Panc1 (cell line): ENCODE measurements around the gene TMEM254. TPM values are rescaled to one million over a fixed set of nuclear protein-coding genes. Genes with fewer than 3 reads are reported as not detected.

Experiments
- total RNA-seq: library from RNA; stranded (reverse); gene quantifications from one replicate; pipeline ENCODE4 v1.2.1, GENCODE V29; 2021; ENCODE audit not compliant: unreplicated experiment

Gene TMEM254
- total RNA-seq, 1 experiment from 2014 or later: 28.8 TPM

Other genes starting within 250 kb of the TMEM254 start
- 0.36 TPM for gene SFTPD, start 129.6 kb upstream of the TMEM254 start, total RNA-seq
- not detected for gene PLAC9, start 54.1 kb downstream of the TMEM254 start, total RNA-seq
- 241 TPM for gene ANXA11, start 126.9 kb downstream of the TMEM254 start, total RNA-seq
- gene MAT1A, start 211.0 kb downstream of the TMEM254 start, total RNA-seq: 1.5 TPM